GM18907 (cell line): ENCODE data around the gene LYRM7.
"Not testable (repeated sequence)": the region's sequence is repeated elsewhere in the genome, so short reads cannot be mapped to it uniquely, and the experiment has no call there.

ENCODE experiments used
- ATAC-seq: cut with Tn5 transposase; IDR thresholded peaks from one replicate; pipeline ENCODE4 v1.9.1; 2021; ENCODE audit warnings: mild to moderate bottlenecking, moderate library complexity; ENCODE audit not compliant: unreplicated experiment

LYRM7 gene

DNA sequence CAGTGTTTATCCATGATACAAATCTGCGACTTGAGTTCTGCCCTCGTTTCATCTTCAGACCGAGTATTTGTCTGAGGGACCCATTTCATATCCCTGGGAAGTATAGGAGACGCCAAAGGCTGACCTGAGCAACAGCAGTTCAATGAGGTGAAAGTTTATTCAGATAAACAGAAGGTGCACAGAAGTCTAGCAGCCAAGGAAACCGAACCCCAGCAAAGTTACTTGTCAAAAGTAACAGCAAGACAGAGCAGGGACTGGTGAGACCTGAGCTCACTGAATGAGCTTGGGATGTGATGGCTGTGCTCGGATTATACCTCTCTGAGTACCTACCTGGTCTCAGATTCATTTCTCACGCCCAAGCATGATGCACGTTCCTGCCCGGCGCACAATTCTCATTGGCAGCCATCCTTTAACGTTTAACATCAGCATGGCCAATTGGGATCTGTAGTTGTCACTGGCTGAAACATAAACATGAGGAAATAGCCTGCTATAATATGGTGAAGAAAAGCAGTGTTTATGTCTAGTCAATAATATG lies 599 bp downstream of the LYRM7 start:
- no peak for ATAC-seq

- ATAC-seq: no peak
Measured at GRCh38 chr5:131180407-131180806, 9.7 kb downstream of the LYRM7 start.

DNA sequence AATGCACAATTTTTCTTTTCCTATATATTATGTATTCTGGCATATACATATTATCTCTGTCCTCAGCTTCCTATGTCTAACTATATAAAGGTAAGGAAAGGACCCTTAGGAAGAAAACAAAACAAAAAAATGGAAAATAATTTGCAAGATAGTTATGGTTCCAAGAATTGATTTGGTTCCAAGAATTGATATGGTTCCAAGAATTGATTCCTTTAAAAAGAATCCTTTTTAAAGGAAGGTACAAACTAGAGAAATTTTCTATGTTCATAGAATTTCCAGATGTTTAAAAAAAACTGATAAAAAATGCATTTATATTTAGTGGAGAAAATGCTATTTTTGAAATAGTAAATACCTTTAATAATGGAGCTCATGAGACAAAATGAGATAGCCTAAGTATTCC lies 12.1 kb downstream of the LYRM7 start:
- no peak for ATAC-seq

GRCh38 chr5:131185523-131186104 lies 14.9 kb downstream of the LYRM7 start:
- no peak for ATAC-seq

- no peak for ATAC-seq
Measured at GRCh38 chr5:131186561-131187256, 16.0 kb downstream of the LYRM7 start.

- no peak for ATAC-seq
Measured at GRCh38 chr5:131193106-131193505, 22.4 kb downstream of the LYRM7 start.

DNA sequence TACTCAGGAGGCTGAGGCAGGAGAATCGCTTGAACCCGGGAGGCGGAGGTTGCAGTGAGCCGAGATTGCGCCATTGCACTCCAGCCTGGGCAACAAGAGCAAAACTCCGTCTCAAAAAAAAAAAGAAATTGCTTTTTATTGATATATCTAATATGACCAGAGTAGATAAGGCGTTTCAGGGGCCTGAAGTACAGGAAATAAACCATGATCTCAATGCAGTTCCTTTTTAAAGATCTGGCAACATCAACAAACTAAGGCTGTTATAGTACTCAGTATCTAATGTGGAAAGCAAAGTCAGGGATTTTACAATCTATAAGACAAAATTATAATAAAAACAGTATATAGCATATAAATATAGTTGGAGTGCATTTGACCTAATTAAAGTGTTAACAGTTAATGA lies 23.2 kb downstream of the LYRM7 start:
- ATAC-seq: not testable (repeated sequence)

DNA sequence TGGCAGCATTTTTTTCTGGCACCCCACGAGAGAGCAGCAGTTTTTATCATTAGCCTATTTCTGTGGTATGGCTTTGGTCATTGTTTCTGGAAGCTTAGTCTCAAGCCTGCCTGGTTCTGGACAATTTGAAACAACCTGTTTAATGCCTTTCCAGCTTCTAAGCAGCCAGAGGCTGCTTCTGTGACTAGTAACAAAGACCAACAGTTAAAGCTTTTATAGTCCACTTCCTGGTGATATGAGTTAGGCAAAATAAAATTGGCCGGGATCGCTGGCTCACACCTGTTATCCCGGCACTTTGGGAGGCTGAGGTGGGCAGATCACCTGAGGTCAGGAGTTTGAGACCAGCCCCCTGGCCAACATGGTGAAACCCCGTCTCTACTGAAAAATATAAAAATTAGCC lies 24.0 kb downstream of the LYRM7 start:
- no peak for ATAC-seq

- ATAC-seq: no peak
Measured at GRCh38 chr5:131195696-131196095, 25.0 kb downstream of the LYRM7 start.

DNA sequence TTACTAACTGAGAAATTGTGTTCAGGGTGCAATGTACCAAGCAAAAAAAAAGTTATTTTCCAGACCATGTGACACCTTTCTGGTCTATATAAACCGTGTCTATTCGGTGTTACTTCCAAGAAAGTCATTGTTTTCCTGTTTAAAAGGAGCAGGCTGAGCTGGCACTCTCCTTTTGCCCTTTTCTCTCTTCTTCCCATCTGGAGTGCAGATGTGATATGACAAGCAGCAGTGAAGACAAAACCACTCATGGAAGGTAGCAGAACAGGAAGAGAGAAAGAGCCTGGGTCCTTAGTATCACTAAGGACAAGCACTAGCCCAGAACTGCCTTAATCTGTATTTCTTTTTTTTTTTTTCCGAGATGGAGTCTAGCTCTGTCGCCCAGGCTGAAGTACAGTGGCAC lies 25.6 kb downstream of the LYRM7 start:
- ATAC-seq: no peak

GRCh38 chr5:131198625-131199024 lies 27.9 kb downstream of the LYRM7 start:
- ATAC-seq: no peak

- ATAC-seq: no peak
Measured at GRCh38 chr5:131200560-131200959, 29.8 kb downstream of the LYRM7 start.

DNA sequence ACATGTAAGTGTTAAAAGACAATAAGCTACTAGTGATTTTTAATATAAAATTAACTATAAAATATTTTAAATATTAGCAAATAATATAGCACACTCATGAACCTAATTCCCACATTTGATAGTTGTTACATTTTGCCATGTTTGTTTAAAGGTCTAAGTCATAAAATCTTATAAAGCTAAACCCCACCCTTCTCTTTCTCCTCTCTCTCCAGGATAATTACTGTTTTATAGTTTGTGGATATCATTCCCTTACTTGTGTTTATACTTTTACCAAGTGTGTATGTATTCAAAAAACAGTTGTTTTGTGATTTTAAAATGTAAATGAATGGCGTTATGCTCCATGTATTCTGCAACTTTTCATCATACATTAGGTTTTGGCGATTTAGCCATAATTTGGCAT lies 34.2 kb downstream of the LYRM7 start:
- no peak for ATAC-seq

DNA sequence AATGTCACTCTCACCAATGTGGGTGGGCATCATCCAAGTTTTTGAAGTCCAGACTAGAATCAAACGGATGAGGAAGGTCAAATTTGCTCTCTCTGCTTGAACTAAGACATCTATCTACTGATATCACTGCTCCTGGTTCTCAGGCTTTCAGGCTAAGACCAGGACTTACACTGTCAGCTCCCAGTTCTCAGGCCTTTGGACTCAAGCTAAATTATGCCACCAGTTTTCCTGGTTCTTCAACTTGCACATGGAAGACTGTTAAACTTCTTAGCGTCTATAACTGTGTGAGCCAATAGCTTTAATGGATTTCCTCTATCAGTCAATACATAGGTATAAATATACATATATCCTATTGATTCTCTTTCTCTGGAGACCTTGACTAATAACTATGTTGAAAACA lies 35.3 kb downstream of the LYRM7 start:
- no peak for ATAC-seq

GRCh38 chr5:131206772-131207171 lies 36.0 kb downstream of the LYRM7 start:
- ATAC-seq: no peak

DNA sequence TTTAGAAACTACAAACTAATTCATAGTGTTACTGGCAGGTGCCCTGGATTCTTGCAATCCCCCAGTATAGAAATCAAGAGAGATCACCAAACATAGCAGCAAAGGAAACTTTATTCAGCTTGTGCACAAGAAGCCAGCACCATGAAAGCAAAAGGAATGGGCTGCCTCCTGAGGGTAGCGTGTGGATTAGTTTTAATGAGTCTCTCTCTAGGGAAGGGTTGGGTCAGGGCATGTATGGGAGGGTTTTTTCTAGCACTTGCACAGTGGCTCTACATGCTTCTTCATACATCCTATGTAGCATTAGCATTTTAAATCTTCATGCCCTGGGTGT lies 38.4 kb downstream of the LYRM7 start:
- ATAC-seq: no peak

GRCh38 chr5:131209506-131210150 lies 38.9 kb downstream of the LYRM7 start:
- peak; percentile 88 for ATAC-seq

DNA sequence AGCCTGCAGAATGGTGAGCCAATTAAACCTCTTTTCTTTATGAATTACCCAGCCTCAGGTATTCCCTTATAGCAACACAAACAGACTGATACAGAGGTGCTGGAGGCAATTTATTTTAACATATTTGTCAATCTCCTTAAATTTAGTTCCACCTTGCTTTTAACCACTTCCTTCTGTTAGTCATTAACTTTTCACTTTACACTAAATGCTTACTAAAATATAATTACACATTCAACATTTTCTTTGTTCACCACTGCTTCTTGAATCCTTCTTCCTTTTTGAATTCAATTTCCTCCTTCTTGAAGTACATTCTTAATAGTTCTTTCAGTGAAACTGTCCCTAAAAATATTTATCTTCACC lies 39.4 kb downstream of the LYRM7 start:
- ATAC-seq: no peak

DNA sequence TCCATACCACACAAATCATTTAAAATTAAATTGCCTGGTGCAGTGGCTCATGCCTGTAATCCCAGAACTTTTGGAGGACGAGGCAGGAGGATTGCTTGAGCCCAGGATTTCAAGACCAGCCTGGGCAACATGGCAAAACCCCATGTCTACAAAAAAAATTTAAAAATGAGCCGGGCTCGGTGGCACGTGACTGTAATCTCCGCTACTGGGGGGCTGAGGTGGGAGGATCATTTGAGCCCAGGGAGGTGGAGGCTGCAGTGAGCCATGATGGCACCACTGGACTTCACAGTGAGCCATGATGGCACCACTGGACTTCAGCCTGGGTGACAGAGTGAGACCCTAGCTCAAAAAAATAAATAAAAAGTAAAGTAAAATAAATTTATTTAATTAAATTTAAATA lies 40.9 kb downstream of the LYRM7 start:
- no peak for ATAC-seq

DNA sequence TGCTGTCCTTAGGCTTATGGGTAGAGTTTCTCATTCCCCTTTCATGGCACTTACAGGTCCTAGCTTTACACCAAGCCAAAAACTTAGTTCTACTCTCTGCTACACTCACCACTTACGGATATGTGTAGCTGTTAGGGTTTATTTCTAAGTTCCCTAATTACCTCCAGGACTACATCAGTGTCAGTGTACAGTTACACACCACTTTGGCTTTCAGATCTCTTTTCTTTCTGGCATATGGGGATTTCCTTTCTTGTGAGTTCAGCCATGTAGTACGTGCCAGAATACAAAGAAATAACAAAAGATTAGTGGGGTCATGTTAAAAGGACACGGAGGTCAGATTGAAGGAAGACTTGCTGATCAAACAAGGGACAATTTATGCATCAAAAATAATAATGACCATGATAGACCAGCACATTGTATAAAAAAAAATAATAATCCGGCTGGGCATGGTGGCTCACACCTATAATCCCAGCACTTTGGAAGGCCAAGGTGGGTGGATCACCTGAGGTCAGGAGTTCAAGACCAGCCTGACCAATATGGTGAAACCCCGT lies 41.8 kb downstream of the LYRM7 start:
- peak; percentile 44 for ATAC-seq

DNA sequence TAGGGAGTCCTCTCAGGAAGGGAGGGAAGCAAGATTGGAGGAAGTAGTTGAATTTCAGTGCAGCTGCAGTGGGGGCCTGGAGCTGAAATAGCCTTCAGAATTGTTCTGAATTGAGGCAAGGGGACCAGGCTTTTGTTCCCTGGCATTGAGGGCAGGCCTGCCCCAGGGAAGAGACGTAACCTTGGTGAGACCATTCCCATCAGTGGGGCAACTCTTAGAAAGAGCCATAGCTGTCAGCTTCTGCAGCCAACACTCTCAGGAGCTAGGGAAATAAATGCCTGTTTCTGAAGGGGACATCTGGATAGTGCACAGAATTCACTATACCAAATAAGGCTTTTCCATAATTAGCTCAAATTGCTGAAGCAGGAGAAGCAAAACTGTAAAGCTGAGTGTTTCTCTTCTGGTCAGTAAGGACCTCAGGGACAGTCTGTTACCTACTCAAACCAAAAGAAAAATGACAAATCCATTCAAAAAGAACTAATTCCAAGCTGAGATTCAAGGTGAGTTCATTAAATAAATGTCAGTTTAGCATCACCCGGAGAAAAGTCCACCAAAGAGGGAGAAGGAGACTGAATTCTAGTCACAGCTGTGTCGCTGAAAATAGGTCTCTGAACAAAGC lies 44.0 kb downstream of the LYRM7 start:
- ATAC-seq: no peak

GRCh38 chr5:131217791-131218190 lies 47.0 kb downstream of the LYRM7 start:
- ATAC-seq: no peak
